ENCODE results near the gene DDX31. TPM values are rescaled to one million over a fixed set of nuclear protein-coding genes. Genes with fewer than 3 reads are reported as not detected.

The DDX31 gene
- total RNA-seq, 1 experiment from 2014 or later = 14.6 TPM

GRCh38 chr9:132584601-132585560 lies 84.9 kb downstream of the DDX31 start:
- H3K9me3 ChIP-seq (ENCODE audit: low read length) = no peaks in the 10 kb centered on the region
- H3K27me3 ChIP-seq (ENCODE audit: low read length) = no peaks in the 10 kb centered on the region
- DNase-seq (peak; percentile 4), ATAC-seq (no peak)
- intact Hi-C loops (cut with micrococcal nuclease) = no loop called here
- H3K4me2 ChIP-seq (ENCODE audit: low read length) = no peak overlapping the region
- no peaks in the 10 kb centered on the region for H3K9me2 ChIP-seq (replicated peaks; ENCODE audit: low read length)
- no TSS peak for BruUV-seq (replicated peaks)
- no peaks in the 10 kb centered on the region for H3K4me1 ChIP-seq (ENCODE audit: insufficient read depth, low read length)
- H3K9ac ChIP-seq (ENCODE audit: low read length) = no peak overlapping the region
- ChIA-PET CTCF (interaction anchor here (0.6 kb wide), 1 partner anchor 10 kb away, joined by 3 read pairs; no protein-coding TSS in a partner anchor), POLR2A (ENCODE audit: unreplicated experiment) (no interaction called here)
- H3F3A ChIP-seq (ENCODE audit: low read length, unreplicated experiment) = no peaks in the 10 kb centered on the region
- TF ChIP-seq EZH2phosphoT487 (IDR thresholded peaks at IDR 0.05; ENCODE audit: borderline replicate concordance, low read length) = no peak
- TF ChIP-seq CTCF (conservative IDR thresholded peaks at IDR 0.05; ENCODE audit: low read depth, low read length) = no peak
- no peak for TF ChIP-seq EZH2 (IDR thresholded peaks at IDR 0.05; ENCODE audit: low read length, unreplicated experiment)
- H3K27ac ChIP-seq (ENCODE audit: low read length) = no peak overlapping the region
- H2AFZ ChIP-seq (ENCODE audit: low read length) = no peak overlapping the region
- no peaks in the 10 kb centered on the region for H3K36me3 ChIP-seq (ENCODE audit: low read depth, low read length)
- H3K4me3 ChIP-seq (ENCODE audit: low read length) = no peak overlapping the region
- H4K20me1 ChIP-seq (ENCODE audit: low read length) = no peaks in the 10 kb centered on the region
- H3K79me2 ChIP-seq (ENCODE audit: low read length) = no peaks in the 10 kb centered on the region

GRCh38 chr9:132583584-132584304 lies 86.0 kb downstream of the DDX31 start:
- ATAC-seq (no peak), DNase-seq (no peak)
- Histone ChIP-seq H3K79me2 (ENCODE audit: low read length) (no peaks in the 10 kb centered on the region), H3K9me3 (ENCODE audit: low read length) (no peaks in the 10 kb centered on the region), H3K27me3 (ENCODE audit: low read length) (no peaks in the 10 kb centered on the region), H3F3A (ENCODE audit: low read length, unreplicated experiment) (no peaks in the 10 kb centered on the region), H4K20me1 (ENCODE audit: low read length) (no peaks in the 10 kb centered on the region), H2AFZ (ENCODE audit: low read length) (no peak overlapping the region), H3K4me1 (ENCODE audit: insufficient read depth, low read length) (no peaks in the 10 kb centered on the region), H3K4me3 (ENCODE audit: low read length) (no peak overlapping the region), H3K36me3 (ENCODE audit: low read depth, low read length) (no peaks in the 10 kb centered on the region), H3K9me2 (replicated peaks; ENCODE audit: low read length) (no peaks in the 10 kb centered on the region), H3K27ac (ENCODE audit: low read length) (no peak overlapping the region), H3K4me2 (ENCODE audit: low read length) (no peak overlapping the region), H3K9ac (ENCODE audit: low read length) (no peak overlapping the region)
- CTCF ChIA-PET = no interaction called here
- POLR2A ChIA-PET (ENCODE audit: unreplicated experiment) = no interaction called here
- intact Hi-C loops (cut with micrococcal nuclease) = no loop called here
- BruUV-seq (replicated peaks) = no TSS peak
- TF ChIP-seq EZH2 (IDR thresholded peaks at IDR 0.05; ENCODE audit: low read length, unreplicated experiment) (no peak), CTCF (conservative IDR thresholded peaks at IDR 0.05; ENCODE audit: low read depth, low read length) (no peak), EZH2phosphoT487 (IDR thresholded peaks at IDR 0.05; ENCODE audit: borderline replicate concordance, low read length) (no peak)
